ENCODE data around the gene CNNM2.

DNA sequence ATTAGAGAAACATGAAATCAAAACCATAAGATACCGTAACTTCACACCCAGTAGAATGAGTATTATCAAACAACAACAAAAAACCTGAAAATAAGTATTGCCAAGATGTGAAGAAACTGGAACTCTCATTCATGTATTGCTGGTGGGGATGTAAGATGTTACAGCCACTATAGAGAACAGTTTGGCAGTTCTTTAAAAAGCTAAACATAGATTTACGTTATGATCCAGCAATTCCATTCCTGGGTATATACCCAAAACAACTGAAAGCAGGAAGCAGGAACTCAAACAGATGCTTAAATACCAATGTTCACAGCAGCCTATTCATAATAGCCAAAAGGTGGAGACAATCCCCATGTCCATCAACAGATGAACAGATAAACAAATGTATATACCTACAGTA lies 202.5 kb downstream of the CNNM2 start:
- TF ChIP-seq TAF1 (IDR thresholded peaks at IDR 0.05; ENCODE audit: borderline replicate concordance, insufficient read depth, low read length) (no peak), POLR2AphosphoS5 (IDR thresholded peaks at IDR 0.05; ENCODE audit: low read depth, low read length) (no peak), SIN3A (IDR thresholded peaks at IDR 0.05; ENCODE audit: borderline replicate concordance, insufficient read depth, low read length) (no peak), REST (IDR thresholded peaks at IDR 0.05; ENCODE audit: insufficient read depth in 1 of 2, low read depth in 2 of 2, low read length in 2 of 2) (no peak)

Measured in PFSK-1 (cell line).